Osteoblast (primary cell): ENCODE measurements around the gene FAM76A. TPM values are rescaled to one million over a fixed set of nuclear protein-coding genes. Genes with fewer than 3 reads are reported as not detected.
A peak's percentile ranks its signal among the peaks of the same experiment; 100 is the strongest.

Experiments
- DNase-seq: peaks from one replicate; pipeline ENCODE4 v3.0.0; 2011; ENCODE audit warnings: low spot score, mixed read lengths; ENCODE audit not compliant: insufficient read length; ENCODE audit errors: missing footprints
- H2AFZ ChIP-seq: 2 replicates; pipeline ENCODE4 v1.6.0; 2011; ENCODE audit warnings: mild to moderate bottlenecking, low read length
- H3K27ac ChIP-seq: 2 replicates; pipeline ENCODE4 v1.5.1; 2011; ENCODE audit warnings: mild to moderate bottlenecking, low read depth, low read length, moderate library complexity
- H3K27me3 ChIP-seq: 2 replicates; pipeline ENCODE4 v1.6.0; 2012; ENCODE audit warnings: mild to moderate bottlenecking, control low read depth, inconsistent platforms, low read length, moderate library complexity; ENCODE audit not compliant: insufficient read depth
- H3K36me3 ChIP-seq: 2 replicates; pipeline ENCODE4 v1.5.1; 2011; ENCODE audit warnings: mild to moderate bottlenecking, low read length, control low read depth, moderate library complexity; ENCODE audit not compliant: insufficient read depth
- H3K4me1 ChIP-seq: 2 replicates; pipeline ENCODE4 v1.5.1; 2011; ENCODE audit warnings: mild to moderate bottlenecking, low read length, control low read depth, moderate library complexity; ENCODE audit not compliant: insufficient read depth
- H3K4me2 ChIP-seq: 2 replicates; pipeline ENCODE4 v1.6.0; 2011; ENCODE audit warnings: mild to moderate bottlenecking, low read length; ENCODE audit not compliant: insufficient read depth
- H3K4me3 ChIP-seq: fragments of 200-600 bp; sonication (generic); 3 replicates; pipeline ENCODE4 v1.5.1; 2012; ENCODE audit warnings: mild to moderate bottlenecking, low read length, inconsistent platforms; ENCODE audit not compliant: insufficient read depth
- H3K79me2 ChIP-seq: 2 replicates; pipeline ENCODE4 v1.6.0; 2012; ENCODE audit warnings: mild to moderate bottlenecking, low read length, control low read depth, inconsistent platforms; ENCODE audit not compliant: insufficient read depth
- H3K9me3 ChIP-seq: 2 replicates; pipeline ENCODE4 v1.5.1; 2011; ENCODE audit warnings: low read depth, low read length, control low read depth
- H4K20me1 ChIP-seq: 2 replicates; pipeline ENCODE4 v1.6.0; 2012; ENCODE audit warnings: mild to moderate bottlenecking, low read length, control low read depth; ENCODE audit not compliant: insufficient read depth
- total RNA-seq: library from RNA; depleted of rRNA; stranded (reverse); fragments of >200 nt; gene quantifications from 2 replicates; pipeline ENCODE4 v1.2.3, GENCODE V29; 2012
- TF ChIP-seq, protein P1 (sequence below): IDR thresholded peaks from 2 replicates; pipeline ENCODE4 v1.5.1; 2011; ENCODE audit warnings: mild to moderate bottlenecking, low read depth, low read length, moderate library complexity; ENCODE audit errors: extremely low read depth

Gene FAM76A
- total RNA-seq, 1 donor = 22.8 TPM

DNA sequence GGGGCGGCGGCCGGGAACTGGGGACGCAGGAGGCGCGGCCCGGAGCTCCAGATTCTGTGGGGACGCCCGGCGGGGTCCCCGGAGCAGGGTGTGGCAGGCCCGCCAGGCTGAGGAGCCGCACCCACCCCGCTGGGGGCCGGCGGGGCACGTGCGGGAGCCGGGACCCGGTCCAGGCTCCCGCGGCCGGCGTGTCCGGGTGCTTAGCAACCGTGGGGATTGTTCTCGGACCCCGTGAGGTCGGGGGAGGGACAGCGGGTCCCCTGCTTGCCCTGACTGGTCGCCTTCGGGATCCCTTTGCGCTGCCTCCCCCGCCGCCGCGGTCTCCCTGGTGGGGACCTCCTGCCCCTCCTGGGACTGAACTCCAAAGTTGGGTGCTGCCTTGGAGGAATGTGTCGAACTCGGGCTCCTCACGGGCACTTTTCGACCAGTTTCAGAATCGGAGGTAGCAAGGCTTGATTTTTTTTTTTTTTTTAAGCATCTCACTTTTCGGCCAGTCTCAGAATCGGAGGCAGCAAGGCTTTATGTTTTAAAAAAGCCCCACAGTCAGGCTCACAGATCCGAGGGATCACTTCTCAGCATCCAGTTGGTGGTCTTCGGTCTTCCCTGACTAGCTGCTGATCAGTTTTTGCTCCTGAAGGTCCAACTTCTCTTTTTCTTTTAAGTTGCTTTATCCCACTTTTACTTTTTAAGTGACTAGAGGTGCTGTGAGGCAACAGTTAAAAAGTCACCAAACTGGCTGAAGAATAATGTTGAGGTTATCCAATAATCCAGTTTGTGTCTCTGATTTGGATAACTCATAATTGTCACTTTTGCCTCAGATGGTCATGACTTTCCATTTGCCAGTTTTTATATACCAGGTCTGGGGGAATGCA is 648 bp downstream of the FAM76A start:
- Histone ChIP-seq H3K27ac (peak overlapping the region; percentile 85), H3K9me3 (no peaks in the 10 kb centered on the region), H3K79me2 (peaks cover 18% of the 10 kb centered on the region), H3K4me3 (peak overlapping the region; percentile 91), H3K36me3 (peaks cover 5% of the 10 kb centered on the region), H4K20me1 (no peaks in the 10 kb centered on the region), H3K4me2 (peak overlapping the region; percentile 88), H3K27me3 (no peaks in the 10 kb centered on the region), H3K4me1 (peaks cover 18% of the 10 kb centered on the region), H2AFZ (peak overlapping the region; percentile 80)
- TF ChIP-seq, protein P1, sequence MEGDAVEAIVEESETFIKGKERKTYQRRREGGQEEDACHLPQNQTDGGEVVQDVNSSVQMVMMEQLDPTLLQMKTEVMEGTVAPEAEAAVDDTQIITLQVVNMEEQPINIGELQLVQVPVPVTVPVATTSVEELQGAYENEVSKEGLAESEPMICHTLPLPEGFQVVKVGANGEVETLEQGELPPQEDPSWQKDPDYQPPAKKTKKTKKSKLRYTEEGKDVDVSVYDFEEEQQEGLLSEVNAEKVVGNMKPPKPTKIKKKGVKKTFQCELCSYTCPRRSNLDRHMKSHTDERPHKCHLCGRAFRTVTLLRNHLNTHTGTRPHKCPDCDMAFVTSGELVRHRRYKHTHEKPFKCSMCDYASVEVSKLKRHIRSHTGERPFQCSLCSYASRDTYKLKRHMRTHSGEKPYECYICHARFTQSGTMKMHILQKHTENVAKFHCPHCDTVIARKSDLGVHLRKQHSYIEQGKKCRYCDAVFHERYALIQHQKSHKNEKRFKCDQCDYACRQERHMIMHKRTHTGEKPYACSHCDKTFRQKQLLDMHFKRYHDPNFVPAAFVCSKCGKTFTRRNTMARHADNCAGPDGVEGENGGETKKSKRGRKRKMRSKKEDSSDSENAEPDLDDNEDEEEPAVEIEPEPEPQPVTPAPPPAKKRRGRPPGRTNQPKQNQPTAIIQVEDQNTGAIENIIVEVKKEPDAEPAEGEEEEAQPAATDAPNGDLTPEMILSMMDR = no peak
- DNase-seq = peak; percentile 87

DNA sequence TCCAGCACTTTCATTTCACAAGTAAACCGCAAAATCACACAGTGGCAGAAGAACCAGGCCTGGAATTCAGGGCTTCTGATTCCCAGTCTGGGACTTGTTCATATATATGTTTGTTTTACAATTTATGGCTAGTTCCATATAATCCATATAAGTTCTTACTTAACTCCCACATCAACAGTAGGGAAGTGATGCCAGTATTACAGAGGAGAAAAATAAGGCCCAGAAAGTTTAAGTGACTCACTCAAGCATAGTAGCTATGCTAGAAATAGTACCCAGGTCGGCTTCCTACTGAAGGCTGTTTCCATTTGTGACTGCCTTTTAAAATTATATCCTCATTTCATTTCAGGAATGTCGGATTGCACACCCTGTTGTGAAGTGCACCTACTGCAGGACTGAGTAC is 1.4 kb downstream of the FAM76A start:
- Histone ChIP-seq H4K20me1 (no peaks in the 10 kb centered on the region), H3K4me1 (peaks cover 18% of the 10 kb centered on the region), H3K27me3 (no peaks in the 10 kb centered on the region), H3K9me3 (no peaks in the 10 kb centered on the region), H3K79me2 (peaks cover 18% of the 10 kb centered on the region), H3K4me3 (peak overlapping the region; percentile 91), H3K27ac (peak overlapping the region; percentile 85), H3K4me2 (peak overlapping the region; percentile 88), H2AFZ (no peak overlapping the region), H3K36me3 (peaks cover 5% of the 10 kb centered on the region)
- TF ChIP-seq, protein P1 = no peak
- peak; percentile 83 for DNase-seq

DNA sequence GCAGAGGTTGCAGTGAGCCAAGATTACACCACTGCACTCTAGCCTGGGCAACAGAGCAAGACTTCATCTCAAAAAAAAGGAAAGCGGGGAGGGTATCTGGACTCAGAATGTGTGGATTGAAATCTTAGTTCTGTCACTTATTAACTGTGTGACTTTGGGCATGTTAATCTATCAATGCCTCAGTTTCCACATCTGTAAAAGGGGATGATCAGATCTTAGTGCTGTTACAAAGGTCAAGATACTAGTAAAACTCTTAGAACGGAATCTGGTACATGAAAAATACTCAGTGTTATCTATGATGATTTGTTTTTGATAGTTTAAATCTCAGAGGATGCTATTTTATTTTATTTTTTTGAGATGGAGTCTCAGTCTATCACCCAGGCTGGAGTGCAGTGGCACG is 10.5 kb downstream of the FAM76A start:
- H2AFZ ChIP-seq = no peak overlapping the region
- H3K27ac ChIP-seq = no peak overlapping the region
- H3K4me3 ChIP-seq = no peak overlapping the region
- H3K4me2 ChIP-seq = no peak overlapping the region
- H3K27me3 ChIP-seq = no peaks in the 10 kb centered on the region
- H3K4me1 ChIP-seq = no peaks in the 10 kb centered on the region
- peak; percentile 50 for DNase-seq
- H4K20me1 ChIP-seq = no peaks in the 10 kb centered on the region
- TF ChIP-seq, protein P1 = no peak
- peaks cover 17% of the 10 kb centered on the region for H3K36me3 ChIP-seq
- no peaks in the 10 kb centered on the region for H3K79me2 ChIP-seq
- H3K9me3 ChIP-seq = no peaks in the 10 kb centered on the region

DNA sequence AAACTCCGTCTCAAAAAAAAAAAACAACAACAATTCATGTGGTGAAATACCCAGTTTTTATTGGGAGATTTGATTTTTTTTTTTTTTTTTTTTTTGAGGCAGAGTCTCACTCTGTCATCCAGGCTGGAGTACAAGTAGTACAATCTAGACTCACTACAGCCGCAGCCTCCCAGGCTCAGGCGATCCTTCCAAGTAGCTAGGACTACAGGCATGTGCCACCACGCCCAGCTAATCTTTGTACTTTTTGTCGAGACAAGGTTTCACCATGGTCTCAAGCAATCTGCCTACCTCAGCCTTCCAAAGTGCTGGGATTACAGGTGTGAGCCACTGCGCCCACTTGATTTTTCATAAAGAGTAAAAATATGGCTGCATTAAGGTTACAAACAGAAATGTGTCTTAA is 15.4 kb downstream of the FAM76A start:
- no peak for DNase-seq
- Histone ChIP-seq H3K9me3 (no peaks in the 10 kb centered on the region), H3K27me3 (no peaks in the 10 kb centered on the region), H3K4me1 (no peaks in the 10 kb centered on the region), H4K20me1 (no peaks in the 10 kb centered on the region), H3K4me3 (no peak overlapping the region), H2AFZ (no peak overlapping the region), H3K4me2 (no peak overlapping the region), H3K27ac (no peak overlapping the region), H3K36me3 (peaks cover 16% of the 10 kb centered on the region), H3K79me2 (no peaks in the 10 kb centered on the region)
- TF ChIP-seq, protein P1 = no peak
